Measurements from ENCODE around the gene PRRX2. TPM values are rescaled to one million over a fixed set of nuclear protein-coding genes. Genes with fewer than 3 reads are reported as not detected.

The PRRX2 gene
- total and polyA plus RNA-seq, 9 of the 15 experiments (the other 6 are each of a cell fraction or from before 2014, with no cell fraction given), result 0.21 TPM; not detected in 8

GRCh38 chr9:129619787-129620668 is 45.4 kb upstream of the PRRX2 start (continued):
- no peak for TF ChIP-seq CHD7 (IDR thresholded peaks at IDR 0.05; ENCODE audit: low read depth, low read length)
- TF ChIP-seq MYNN (IDR thresholded peaks at IDR 0.05), result no peak
- no peak for TF ChIP-seq MYNN (CRISPR knock-in tag; IDR thresholded peaks at IDR 0.05)
- no peak for TF ChIP-seq ZNF175 (CRISPR knock-in tag; IDR thresholded peaks at IDR 0.05; ENCODE audit: low read depth)
- TF ChIP-seq KDM4B (IDR thresholded peaks at IDR 0.05; ENCODE audit: borderline replicate concordance in 2 of 2, low read depth in 1 of 2), result no peak
- TF ChIP-seq ZNF41 (CRISPR knock-in tag; conservative IDR thresholded peaks at IDR 0.05), result no peak
- no peak for TF ChIP-seq MTA2 (IDR thresholded peaks at IDR 0.05; ENCODE audit: low read depth)
- TF ChIP-seq CC2D1A (IDR thresholded peaks at IDR 0.05), result no peak
- TF ChIP-seq EGR1 (conservative IDR thresholded peaks at IDR 0.05), result peak; percentile 54
- no peak for TF ChIP-seq POLR2H (tag; IDR thresholded peaks at IDR 0.05; ENCODE audit: low read depth)
- TF ChIP-seq ZNF408 (CRISPR knock-in tag; IDR thresholded peaks at IDR 0.05; ENCODE audit: low read depth), result no peak
- TF ChIP-seq SMARCE1 (IDR thresholded peaks at IDR 0.05), result no peak
- TF ChIP-seq ZFX (CRISPR knock-in tag; IDR thresholded peaks at IDR 0.05), result no peak; the same call in 1 of the 2 replicates
- TF ChIP-seq GATAD2B (IDR thresholded peaks at IDR 0.05; ENCODE audit: borderline replicate concordance), result peak; percentile 79; the same call in 1 of the 2 replicates
- no peak; the same call in 1 of the 2 replicates for TF ChIP-seq SMARCC2 (IDR thresholded peaks at IDR 0.05; ENCODE audit: low read depth)
- TF ChIP-seq, protein P1, sequence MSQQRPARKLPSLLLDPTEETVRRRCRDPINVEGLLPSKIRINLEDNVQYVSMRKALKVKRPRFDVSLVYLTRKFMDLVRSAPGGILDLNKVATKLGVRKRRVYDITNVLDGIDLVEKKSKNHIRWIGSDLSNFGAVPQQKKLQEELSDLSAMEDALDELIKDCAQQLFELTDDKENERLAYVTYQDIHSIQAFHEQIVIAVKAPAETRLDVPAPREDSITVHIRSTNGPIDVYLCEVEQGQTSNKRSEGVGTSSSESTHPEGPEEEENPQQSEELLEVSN (IDR thresholded peaks at IDR 0.05; ENCODE audit: borderline replicate concordance in 1 of 2, extremely low read depth in 1 of 2, insufficient read depth in 1 of 2, insufficient read length in 1 of 2, low read depth in 1 of 2, low read length in 1 of 2, poor library complexity in 1 of 2, severe bottlenecking in 1 of 2), result peak; percentile 23 to 49

All from K562 (cell line).